ENCODE data around the gene CDC14A.

CDC14A gene

DNA sequence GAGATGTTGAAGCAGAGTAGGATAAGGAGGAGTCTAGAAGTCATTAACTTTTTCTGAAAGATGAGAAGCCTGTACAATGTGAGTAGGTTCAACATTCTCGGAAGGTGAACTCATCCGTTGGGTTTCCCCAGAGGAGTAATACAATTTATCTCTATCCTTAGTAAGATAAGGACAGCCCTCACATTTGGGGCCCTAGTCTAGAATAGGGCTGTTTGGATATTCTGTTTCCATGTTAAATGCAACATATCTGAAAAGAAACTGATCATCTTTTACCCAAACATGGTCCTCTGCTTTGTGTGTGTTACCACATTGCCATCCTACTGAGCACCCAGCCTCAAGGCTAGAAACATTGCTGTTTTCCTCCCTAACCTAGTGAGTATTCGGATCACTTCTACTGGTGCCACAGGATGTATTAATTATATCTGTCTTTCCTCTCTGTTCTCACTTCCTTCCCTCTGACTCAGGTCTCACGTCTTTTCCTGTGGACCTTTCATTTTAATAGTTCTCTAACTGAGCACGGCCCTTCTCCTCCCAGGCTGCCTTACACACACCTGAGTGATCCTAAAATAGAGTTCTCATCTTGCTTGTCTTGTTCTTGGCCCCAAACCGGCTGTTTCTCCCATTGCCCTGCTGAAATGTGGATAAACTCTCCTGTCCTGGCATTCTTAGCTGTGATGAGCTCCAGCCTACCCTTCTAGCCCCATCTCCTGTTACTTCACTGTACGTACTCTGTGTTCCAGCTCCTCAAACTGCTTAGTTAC lies 91.7 kb downstream of the CDC14A start:
- TF ChIP-seq CTCF (conservative IDR thresholded peaks at IDR 0.05; ENCODE audit: low read depth, low read length), result no peak
- no peak overlapping the region for H3K27ac ChIP-seq
- no peak overlapping the region for H3K4me3 ChIP-seq (IDR thresholded peaks at IDR 0.05; ENCODE audit: insufficient read depth, low read depth, low read length)
- no peak overlapping the region for H2AFZ ChIP-seq (ENCODE audit: low read depth)
- H3K4me1 ChIP-seq (ENCODE audit: low read depth, poor library complexity, severe bottlenecking), result peaks cover 52% of the 10 kb centered on the region
- no peaks in the 10 kb centered on the region for H3K36me3 ChIP-seq (ENCODE audit: insufficient read depth)
- H3K9ac ChIP-seq, result no peak overlapping the region
- no peak overlapping the region for H3K4me2 ChIP-seq
- no peaks in the 10 kb centered on the region for H3K27me3 ChIP-seq (ENCODE audit: insufficient read depth, low read depth)
- no peaks in the 10 kb centered on the region for H3K79me2 ChIP-seq (ENCODE audit: insufficient read depth, low read depth)
- H4K20me1 ChIP-seq (ENCODE audit: insufficient read depth), result no peaks in the 10 kb centered on the region

GRCh38 chr1:100445565-100445964 lies 93.3 kb downstream of the CDC14A start:
- H3K9ac ChIP-seq, result no peak overlapping the region
- H3K36me3 ChIP-seq (ENCODE audit: insufficient read depth), result no peaks in the 10 kb centered on the region
- H3K4me1 ChIP-seq (ENCODE audit: low read depth, poor library complexity, severe bottlenecking), result peaks cover 47% of the 10 kb centered on the region
- no peak overlapping the region for H3K27ac ChIP-seq
- TF ChIP-seq CTCF (conservative IDR thresholded peaks at IDR 0.05; ENCODE audit: low read depth, low read length), result no peak
- no peak overlapping the region for H3K4me3 ChIP-seq (IDR thresholded peaks at IDR 0.05; ENCODE audit: insufficient read depth, low read depth, low read length)
- no peak overlapping the region for H3K4me2 ChIP-seq
- no peaks in the 10 kb centered on the region for H4K20me1 ChIP-seq (ENCODE audit: insufficient read depth)
- H3K27me3 ChIP-seq (ENCODE audit: insufficient read depth, low read depth), result no peaks in the 10 kb centered on the region
- no peak overlapping the region for H2AFZ ChIP-seq (ENCODE audit: low read depth)
- H3K79me2 ChIP-seq (ENCODE audit: insufficient read depth, low read depth), result no peaks in the 10 kb centered on the region

GRCh38 chr1:100448366-100448765 lies 96.1 kb downstream of the CDC14A start:
- Histone ChIP-seq H3K27me3 (ENCODE audit: insufficient read depth, low read depth) (no peaks in the 10 kb centered on the region), H4K20me1 (ENCODE audit: insufficient read depth) (no peaks in the 10 kb centered on the region), H3K27ac (no peak overlapping the region), H2AFZ (ENCODE audit: low read depth) (no peak overlapping the region), H3K79me2 (ENCODE audit: insufficient read depth, low read depth) (no peaks in the 10 kb centered on the region), H3K36me3 (ENCODE audit: insufficient read depth) (no peaks in the 10 kb centered on the region), H3K4me2 (no peak overlapping the region), H3K4me1 (ENCODE audit: low read depth, poor library complexity, severe bottlenecking) (peaks cover 49% of the 10 kb centered on the region), H3K4me3 (IDR thresholded peaks at IDR 0.05; ENCODE audit: insufficient read depth, low read depth, low read length) (no peak overlapping the region), H3K9ac (no peak overlapping the region)
- TF ChIP-seq CTCF (conservative IDR thresholded peaks at IDR 0.05; ENCODE audit: low read depth, low read length), result no peak

GRCh38 chr1:100449477-100449876 lies 97.2 kb downstream of the CDC14A start:
- no peak for TF ChIP-seq CTCF (conservative IDR thresholded peaks at IDR 0.05; ENCODE audit: low read depth, low read length)
- Histone ChIP-seq H3K4me1 (ENCODE audit: low read depth, poor library complexity, severe bottlenecking) (peaks cover 60% of the 10 kb centered on the region), H3K27me3 (ENCODE audit: insufficient read depth, low read depth) (no peaks in the 10 kb centered on the region), H3K27ac (no peak overlapping the region), H3K79me2 (ENCODE audit: insufficient read depth, low read depth) (no peaks in the 10 kb centered on the region), H3K4me2 (no peak overlapping the region), H3K36me3 (ENCODE audit: insufficient read depth) (no peaks in the 10 kb centered on the region), H4K20me1 (ENCODE audit: insufficient read depth) (no peaks in the 10 kb centered on the region), H2AFZ (ENCODE audit: low read depth) (no peak overlapping the region), H3K9ac (no peak overlapping the region), H3K4me3 (IDR thresholded peaks at IDR 0.05; ENCODE audit: insufficient read depth, low read depth, low read length) (no peak overlapping the region)
